Type B pancreatic cell (in vitro differentiated cells): ENCODE results near the gene RASSF5. TPM values are rescaled to one million over a fixed set of nuclear protein-coding genes. Genes with fewer than 3 reads are reported as not detected.

Experiments
- DNase-seq: peaks from one replicate; pipeline ENCODE4 v3.0.0; 2021; ENCODE audit warnings: mixed read lengths; ENCODE audit not compliant: unreplicated experiment; ENCODE audit errors: extremely low spot score
- H3K27ac Mint-ChIP-seq: 2 replicates; pipeline ENCODE4 v1.8.0; 2021; ENCODE audit warnings: mild to moderate bottlenecking, mixed read lengths
- H3K27me3 Mint-ChIP-seq: 2 replicates; pipeline ENCODE4 v1.8.0; 2021; ENCODE audit warnings: mixed read lengths
- H3K36me3 Mint-ChIP-seq: 2 replicates; pipeline ENCODE4 v1.8.0; 2021; ENCODE audit warnings: mixed read lengths
- H3K4me1 Mint-ChIP-seq: one replicate; pipeline ENCODE4 v1.8.0; 2021; ENCODE audit warnings: mixed read lengths; ENCODE audit not compliant: unreplicated experiment
- H3K4me3 Mint-ChIP-seq: 2 replicates; pipeline ENCODE4 v1.8.0; 2021; ENCODE audit warnings: mild to moderate bottlenecking, mixed read lengths
- H3K9me3 Mint-ChIP-seq: 2 replicates; pipeline ENCODE4 v1.8.0; 2021; ENCODE audit warnings: mixed read lengths
- total RNA-seq: library from RNA; stranded (reverse); gene quantifications from 2 replicates; pipeline ENCODE4 v1.2.1, GENCODE V29; 2021; ENCODE audit warnings: low replicate concordance
- TF ChIP-seq, protein P1 (sequence below): fragments of 200-600 bp; sonication (generic); conservative IDR thresholded peaks from 2 replicates; pipeline ENCODE4 v1.5.0; 2021; ENCODE audit warnings: antibody characterized with exemption, mild to moderate bottlenecking

RASSF5 gene
- total RNA-seq, 1 donor from 2014 or later, result 3.8 TPM

DNA sequence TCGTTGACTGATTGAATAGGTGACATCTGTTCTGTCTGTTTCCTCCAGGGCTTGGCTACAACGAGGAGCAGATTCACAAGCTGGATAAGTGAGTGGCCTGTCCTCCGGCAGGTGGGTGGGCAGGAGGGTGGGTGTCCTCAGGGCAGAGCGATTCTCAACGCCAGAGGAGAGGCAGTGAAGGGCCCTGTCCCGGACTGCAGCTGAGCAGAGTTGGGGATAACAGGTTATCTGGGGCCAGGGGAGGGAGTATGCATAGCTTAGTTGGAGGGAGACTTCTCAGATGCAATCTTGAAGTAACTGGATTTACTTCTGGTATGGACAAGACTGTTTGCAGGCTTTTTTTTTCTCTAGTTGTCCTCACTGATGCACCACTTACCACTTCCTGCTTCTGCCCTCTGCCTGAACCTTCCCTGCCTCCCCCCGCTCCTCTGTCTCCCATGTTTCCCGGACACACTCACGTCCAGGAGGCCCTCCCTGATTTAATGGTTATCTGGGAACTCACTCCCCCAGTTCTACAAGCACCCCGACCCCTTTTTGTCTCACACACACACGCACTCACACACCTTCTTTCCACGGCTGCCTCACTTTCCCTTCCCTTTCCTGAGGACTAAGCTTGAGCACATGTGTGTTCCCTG is 16.4 kb upstream of the RASSF5 start:
- DNase-seq, result no peak
- peak overlapping the region; percentile 31 for H3K27ac Mint-ChIP-seq
- TF ChIP-seq, protein P1, sequence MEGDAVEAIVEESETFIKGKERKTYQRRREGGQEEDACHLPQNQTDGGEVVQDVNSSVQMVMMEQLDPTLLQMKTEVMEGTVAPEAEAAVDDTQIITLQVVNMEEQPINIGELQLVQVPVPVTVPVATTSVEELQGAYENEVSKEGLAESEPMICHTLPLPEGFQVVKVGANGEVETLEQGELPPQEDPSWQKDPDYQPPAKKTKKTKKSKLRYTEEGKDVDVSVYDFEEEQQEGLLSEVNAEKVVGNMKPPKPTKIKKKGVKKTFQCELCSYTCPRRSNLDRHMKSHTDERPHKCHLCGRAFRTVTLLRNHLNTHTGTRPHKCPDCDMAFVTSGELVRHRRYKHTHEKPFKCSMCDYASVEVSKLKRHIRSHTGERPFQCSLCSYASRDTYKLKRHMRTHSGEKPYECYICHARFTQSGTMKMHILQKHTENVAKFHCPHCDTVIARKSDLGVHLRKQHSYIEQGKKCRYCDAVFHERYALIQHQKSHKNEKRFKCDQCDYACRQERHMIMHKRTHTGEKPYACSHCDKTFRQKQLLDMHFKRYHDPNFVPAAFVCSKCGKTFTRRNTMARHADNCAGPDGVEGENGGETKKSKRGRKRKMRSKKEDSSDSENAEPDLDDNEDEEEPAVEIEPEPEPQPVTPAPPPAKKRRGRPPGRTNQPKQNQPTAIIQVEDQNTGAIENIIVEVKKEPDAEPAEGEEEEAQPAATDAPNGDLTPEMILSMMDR, result no peak
- H3K4me3 Mint-ChIP-seq, result no peak overlapping the region
- no peaks in the 10 kb centered on the region for H3K27me3 Mint-ChIP-seq
- no peaks in the 10 kb centered on the region for H3K9me3 Mint-ChIP-seq
- peaks cover 4% of the 10 kb centered on the region for H3K36me3 Mint-ChIP-seq
- peaks cover 13% of the 10 kb centered on the region for H3K4me1 Mint-ChIP-seq

DNA sequence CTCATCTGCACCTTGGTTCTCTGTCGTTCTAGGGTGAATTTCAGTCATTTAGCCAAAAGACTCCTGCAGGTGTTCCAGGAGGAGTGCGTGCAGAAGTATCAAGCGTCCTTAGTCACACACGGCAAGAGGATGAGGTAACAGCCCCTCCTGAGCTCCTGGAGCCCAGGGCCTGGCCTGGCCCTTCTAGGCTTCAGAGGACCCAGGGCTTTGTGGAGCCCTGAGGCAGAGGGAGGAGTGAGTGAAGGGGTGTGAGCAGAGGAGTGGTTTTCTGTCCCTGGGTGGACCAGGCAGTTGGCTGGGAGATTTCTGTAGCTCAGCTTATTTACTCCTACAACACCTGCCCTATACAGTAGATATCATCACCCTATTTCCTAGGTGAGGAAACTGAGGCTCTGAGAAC is 15.7 kb upstream of the RASSF5 start:
- TF ChIP-seq, protein P1, result no peak
- no peaks in the 10 kb centered on the region for H3K27me3 Mint-ChIP-seq
- H3K4me1 Mint-ChIP-seq, result peaks cover 18% of the 10 kb centered on the region
- no peak overlapping the region for H3K4me3 Mint-ChIP-seq
- peak overlapping the region; percentile 31 for H3K27ac Mint-ChIP-seq
- no peak for DNase-seq
- H3K9me3 Mint-ChIP-seq, result no peaks in the 10 kb centered on the region
- H3K36me3 Mint-ChIP-seq, result peaks cover 9% of the 10 kb centered on the region

DNA sequence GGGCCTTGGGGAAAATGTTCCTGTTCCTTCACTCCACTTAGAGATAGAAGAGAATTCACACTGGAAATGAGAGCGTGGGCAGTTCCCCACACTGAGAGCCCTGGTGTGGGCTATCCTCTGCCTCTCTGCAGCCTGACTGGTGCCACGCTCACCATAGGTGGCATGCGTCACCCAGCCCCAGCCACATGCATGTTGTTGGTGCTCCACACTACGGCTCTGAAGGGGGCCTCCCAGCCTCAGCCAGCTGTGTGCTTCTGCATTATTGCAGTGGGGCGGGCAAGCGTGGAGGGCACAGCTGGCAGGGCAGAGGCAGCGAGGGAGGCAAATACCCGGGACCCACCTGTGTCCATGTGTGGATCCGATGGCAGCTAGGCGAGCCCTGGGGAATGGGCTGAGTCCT is 14.7 kb upstream of the RASSF5 start:
- TF ChIP-seq, protein P1, result no peak

DNA sequence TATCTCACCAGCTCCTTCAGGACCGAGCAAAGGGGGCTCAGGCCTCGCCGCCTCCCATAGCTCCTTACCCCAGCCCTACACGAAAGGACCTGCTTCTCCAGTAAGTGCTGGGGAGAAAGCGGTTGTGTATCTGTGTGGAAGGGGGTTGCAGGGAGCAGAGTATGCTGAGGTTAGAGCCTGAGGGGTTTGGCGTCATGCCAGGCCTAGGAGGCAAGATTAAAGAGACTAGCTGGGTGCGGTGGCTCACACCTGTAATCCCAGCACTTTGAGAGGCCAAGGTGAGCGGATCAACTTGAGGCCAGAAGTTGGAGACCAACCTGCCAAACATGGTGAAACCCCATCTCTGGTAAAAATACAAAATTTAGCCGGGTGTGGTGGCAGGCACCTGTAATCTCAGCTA is 14.1 kb upstream of the RASSF5 start:
- no peak for DNase-seq
- TF ChIP-seq, protein P1, result no peak
- peaks cover 18% of the 10 kb centered on the region for H3K4me1 Mint-ChIP-seq
- H3K27me3 Mint-ChIP-seq, result no peaks in the 10 kb centered on the region
- H3K9me3 Mint-ChIP-seq, result no peaks in the 10 kb centered on the region
- H3K4me3 Mint-ChIP-seq, result no peak overlapping the region
- peaks cover 9% of the 10 kb centered on the region for H3K36me3 Mint-ChIP-seq
- H3K27ac Mint-ChIP-seq, result no peak overlapping the region

More for the DNA sequence above, 14.7 kb upstream of the RASSF5 start:
- DNase-seq, result no peak
- no peaks in the 10 kb centered on the region for H3K27me3 Mint-ChIP-seq
- H3K4me3 Mint-ChIP-seq, result no peak overlapping the region
- H3K9me3 Mint-ChIP-seq, result no peaks in the 10 kb centered on the region
- H3K4me1 Mint-ChIP-seq, result peaks cover 18% of the 10 kb centered on the region
- no peak overlapping the region for H3K27ac Mint-ChIP-seq
- peaks cover 9% of the 10 kb centered on the region for H3K36me3 Mint-ChIP-seq

DNA sequence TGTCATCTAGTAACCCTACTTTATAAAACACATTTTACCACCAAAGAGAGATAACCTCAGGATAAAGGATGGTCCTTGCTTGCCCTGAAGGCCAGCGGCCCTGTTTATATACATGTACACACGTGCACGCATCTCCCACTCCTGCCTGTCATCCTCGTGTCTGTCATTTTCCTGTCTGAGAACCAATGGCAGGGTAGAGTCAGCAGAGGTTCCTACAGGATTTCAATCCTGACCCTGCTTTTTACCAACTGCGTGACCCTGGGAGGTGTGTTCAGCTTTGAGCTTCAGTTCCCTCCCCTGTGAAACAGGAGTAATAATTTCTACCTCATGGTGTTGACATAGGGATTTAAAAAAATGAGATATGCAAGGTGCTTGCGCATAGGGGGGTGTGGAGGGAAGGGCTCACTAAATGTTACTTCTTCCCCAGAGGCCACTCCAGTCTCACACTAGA is 12.3 kb upstream of the RASSF5 start:
- Mint-ChIP-seq H3K4me1 (peaks cover 18% of the 10 kb centered on the region), H3K9me3 (no peaks in the 10 kb centered on the region), H3K27me3 (peaks cover 3% of the 10 kb centered on the region), H3K36me3 (peaks cover 9% of the 10 kb centered on the region), H3K4me3 (no peak overlapping the region), H3K27ac (no peak overlapping the region)
- TF ChIP-seq, protein P1, result no peak
- DNase-seq, result no peak
